Measurements from ENCODE around the gene HOXC10.

The HOXC10 gene

DNA sequence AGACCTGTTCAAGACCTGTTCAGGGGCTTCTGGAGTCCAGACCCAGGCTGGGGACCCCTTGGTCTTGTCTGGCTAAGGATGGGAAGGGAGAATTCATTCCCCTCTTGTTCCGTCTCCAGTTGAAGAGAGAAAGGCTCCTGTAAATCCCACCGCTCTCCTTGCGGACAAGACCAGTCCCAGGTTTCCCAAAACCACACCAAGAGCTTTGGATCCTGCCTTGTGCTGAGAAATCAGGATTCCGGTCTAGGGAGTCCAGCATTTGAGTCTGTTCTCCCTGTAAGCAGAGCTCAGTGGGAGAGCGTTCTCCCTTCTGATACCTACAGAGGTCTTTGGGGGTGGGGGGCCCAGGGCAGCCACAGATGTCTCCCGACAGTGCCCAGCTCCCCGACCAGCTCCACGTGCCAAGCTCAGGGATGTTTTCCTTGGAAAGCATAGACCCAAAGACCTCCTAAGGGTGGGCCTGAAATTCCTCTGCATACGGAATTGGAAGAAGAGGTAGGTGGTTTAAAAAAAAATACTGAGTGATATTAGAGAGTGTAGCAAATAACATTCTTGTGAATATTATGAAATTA is 44.4 kb upstream of the HOXC10 start:
- no peaks in the 10 kb centered on the region for H3K4me1 ChIP-seq
- peaks cover 13 to 49% (median 34%) of the 10 kb centered on the region in 11 experiments; a peak in 20 of 22 replicates for H3K9me3 ChIP-seq (replicated peaks in 1 of 11)
- H3K9ac ChIP-seq, result no peak overlapping the region
- no peak overlapping the region for H3K27ac ChIP-seq
- H4K20me1 ChIP-seq, result peaks cover 0 to 65% (median 30%) of the 10 kb centered on the region in 11 experiments; a peak in 15 of 22 replicates
- H3K4me2 ChIP-seq, result no peak overlapping the region
- no peak for TF ChIP-seq Cebpa-rat (IDR thresholded peaks at IDR 0.05)
- H3K36me3 ChIP-seq, result no peaks in the 10 kb centered on the region
- no peak overlapping the region for H3K4me3 ChIP-seq
- H3K27me3 ChIP-seq, result peaks cover 100% of the 10 kb centered on the region in 11 experiments

- no peaks in the 10 kb centered on the region for H3K36me3 ChIP-seq
- no peak overlapping the region for H3K27ac ChIP-seq
- H3K9ac ChIP-seq, result no peak overlapping the region
- no peak for TF ChIP-seq Cebpa-rat (IDR thresholded peaks at IDR 0.05)
- H4K20me1 ChIP-seq, result peaks cover 0 to 66% (median 23%) of the 10 kb centered on the region in 11 experiments; a peak in 15 of 22 replicates
- no peaks in the 10 kb centered on the region for H3K4me1 ChIP-seq
- no peak overlapping the region for H3K4me2 ChIP-seq
- no peak overlapping the region for H3K4me3 ChIP-seq
- H3K27me3 ChIP-seq, result peaks cover 100% of the 10 kb centered on the region in 11 experiments
- peaks cover 13 to 54% (median 37%) of the 10 kb centered on the region in 11 experiments; a peak in 20 of 22 replicates for H3K9me3 ChIP-seq (replicated peaks in 1 of 11)
Measured at GRCh38 chr12:53941187-53941586, 43.8 kb upstream of the HOXC10 start.

- peaks cover 0 to 67% (median 24%) of the 10 kb centered on the region in 11 experiments; a peak in 13 of 22 replicates for H4K20me1 ChIP-seq
- peaks cover 100% of the 10 kb centered on the region in 11 experiments for H3K27me3 ChIP-seq
- no peak for TF ChIP-seq Cebpa-rat (IDR thresholded peaks at IDR 0.05)
- no peak overlapping the region for H3K4me2 ChIP-seq
- no peak overlapping the region for H3K4me3 ChIP-seq
- no peaks in the 10 kb centered on the region for H3K4me1 ChIP-seq
- H3K9me3 ChIP-seq (replicated peaks in 1 of 11), result peaks cover 13 to 54% (median 37%) of the 10 kb centered on the region in 11 experiments; a peak in 20 of 22 replicates
- H3K9ac ChIP-seq, result no peak overlapping the region
- no peak overlapping the region for H3K27ac ChIP-seq
- no peaks in the 10 kb centered on the region for H3K36me3 ChIP-seq
Measured at GRCh38 chr12:53941750-53942149, 43.2 kb upstream of the HOXC10 start.

- TF ChIP-seq Cebpa-rat (IDR thresholded peaks at IDR 0.05), result no peak
- Histone ChIP-seq H3K27me3 (peaks cover 100% of the 10 kb centered on the region in 11 experiments), H3K9ac (no peak overlapping the region), H3K4me3 (no peak overlapping the region), H3K27ac (no peak overlapping the region), H3K9me3 (replicated peaks in 1 of 11) (peaks cover 13 to 54% (median 37%) of the 10 kb centered on the region in 11 experiments; a peak in 20 of 22 replicates), H3K4me2 (no peak overlapping the region), H4K20me1 (peaks cover 0 to 64% (median 21%) of the 10 kb centered on the region in 11 experiments; a peak in 12 of 22 replicates), H3K36me3 (no peaks in the 10 kb centered on the region), H3K4me1 (no peaks in the 10 kb centered on the region)
Measured at GRCh38 chr12:53942467-53942997, 42.4 kb upstream of the HOXC10 start.

- H3K36me3 ChIP-seq, result no peaks in the 10 kb centered on the region
- peaks cover 9 to 53% (median 32%) of the 10 kb centered on the region in 11 experiments; a peak in 20 of 22 replicates for H3K9me3 ChIP-seq (replicated peaks in 1 of 11)
- TF ChIP-seq Cebpa-rat (IDR thresholded peaks at IDR 0.05), result no peak
- no peak overlapping the region for H3K4me2 ChIP-seq
- H3K27ac ChIP-seq, result no peak overlapping the region
- no peaks in the 10 kb centered on the region for H3K4me1 ChIP-seq
- H3K9ac ChIP-seq, result no peak overlapping the region
- H3K4me3 ChIP-seq, result no peak overlapping the region
- peaks cover 100% of the 10 kb centered on the region in 11 experiments for H3K27me3 ChIP-seq
- H4K20me1 ChIP-seq, result peaks cover 0 to 64% (median 18%) of the 10 kb centered on the region in 11 experiments; a peak in 15 of 22 replicates
Measured at GRCh38 chr12:53944209-53944608, 40.7 kb upstream of the HOXC10 start.

- no peaks in the 10 kb centered on the region for H3K36me3 ChIP-seq
- no peak overlapping the region for H3K4me3 ChIP-seq
- H3K9ac ChIP-seq, result no peak overlapping the region
- H3K27me3 ChIP-seq, result peaks cover 100% of the 10 kb centered on the region in 11 experiments
- no peaks in the 10 kb centered on the region for H3K4me1 ChIP-seq
- H3K27ac ChIP-seq, result no peak overlapping the region
- peaks cover 3 to 53% (median 31%) of the 10 kb centered on the region in 11 experiments; a peak in 20 of 22 replicates for H3K9me3 ChIP-seq (replicated peaks in 1 of 11)
- H3K4me2 ChIP-seq, result no peak overlapping the region
- H4K20me1 ChIP-seq, result peaks cover 0 to 66% (median 27%) of the 10 kb centered on the region in 11 experiments; a peak in 15 of 22 replicates
- no peak for TF ChIP-seq Cebpa-rat (IDR thresholded peaks at IDR 0.05)
Measured at GRCh38 chr12:53944907-53945847, 39.8 kb upstream of the HOXC10 start.

DNA sequence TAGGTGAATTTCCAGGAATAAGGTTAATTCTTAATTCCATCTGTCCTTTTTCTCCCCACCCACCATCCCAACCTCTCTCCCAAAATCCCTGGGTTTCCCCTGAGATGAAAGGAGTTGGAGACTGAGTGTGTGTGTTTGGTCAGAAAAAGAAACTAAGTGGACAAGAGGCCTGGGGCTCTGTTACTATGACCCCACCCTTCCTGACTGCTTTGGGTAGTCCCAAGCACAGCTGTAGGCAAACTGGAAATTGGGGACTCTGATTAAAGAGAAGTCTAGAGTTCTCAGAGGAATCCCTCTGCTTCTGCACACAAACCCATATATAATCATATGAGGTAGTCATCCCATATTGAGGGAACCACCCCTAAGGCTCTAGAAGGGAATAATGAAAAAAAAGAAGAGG is 37.2 kb upstream of the HOXC10 start:
- H3K36me3 ChIP-seq, result no peaks in the 10 kb centered on the region
- no peaks in the 10 kb centered on the region for H3K4me1 ChIP-seq
- peaks cover 0 to 80% (median 53%) of the 10 kb centered on the region in 11 experiments; a peak in 17 of 22 replicates for H4K20me1 ChIP-seq
- TF ChIP-seq Cebpa-rat (IDR thresholded peaks at IDR 0.05), result no peak
- peaks cover 3 to 59% (median 25%) of the 10 kb centered on the region in 11 experiments; a peak in 19 of 22 replicates for H3K9me3 ChIP-seq (replicated peaks in 1 of 11)
- peaks cover 100% of the 10 kb centered on the region in 11 experiments for H3K27me3 ChIP-seq
- no peak overlapping the region for H3K9ac ChIP-seq
- no peak overlapping the region for H3K27ac ChIP-seq
- H3K4me2 ChIP-seq, result no peak overlapping the region
- no peak overlapping the region for H3K4me3 ChIP-seq

DNA sequence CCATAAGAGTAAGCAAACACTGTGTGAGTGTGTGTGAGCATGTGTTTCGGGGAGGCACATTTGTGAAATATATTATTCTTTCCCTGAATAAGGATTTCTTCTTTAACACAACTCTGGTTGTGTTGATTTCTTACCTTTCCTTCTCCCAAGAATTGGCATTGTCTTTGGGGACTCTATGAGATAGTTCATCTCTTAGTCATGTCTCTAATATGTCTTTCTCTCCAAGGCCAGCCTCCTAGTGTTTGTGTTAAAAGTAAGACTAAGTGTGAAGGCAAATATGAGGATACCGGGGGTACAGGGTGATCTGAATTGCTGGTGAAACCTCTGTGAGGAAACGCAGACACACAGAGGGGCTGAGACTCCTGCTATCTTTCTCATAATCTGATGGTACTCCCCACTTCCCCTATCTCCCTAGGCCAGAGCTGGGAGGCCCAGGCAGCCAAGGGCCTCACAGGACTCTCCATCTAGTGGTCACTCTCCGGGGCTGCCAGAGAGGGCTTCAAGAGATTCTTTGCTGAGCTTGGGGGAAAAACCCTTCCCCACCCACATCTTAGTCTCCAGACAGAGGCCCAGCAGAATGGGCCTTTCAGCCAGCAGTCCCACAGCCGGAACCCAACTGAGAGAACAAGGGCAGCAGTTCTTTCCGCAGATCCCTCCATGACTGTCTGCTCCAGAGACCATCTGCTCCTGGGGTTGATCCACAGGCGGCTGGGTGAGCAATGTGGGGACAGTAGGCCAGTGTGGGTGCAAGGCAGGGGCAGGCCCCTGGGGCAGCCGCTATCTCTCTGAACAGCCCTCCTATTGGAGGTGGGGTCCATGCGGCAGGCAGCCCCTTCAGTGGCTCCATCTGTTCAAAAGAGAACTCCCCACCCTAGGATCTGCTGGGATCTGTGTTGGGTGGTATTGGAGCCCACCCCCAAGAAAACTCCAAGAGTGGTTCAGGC is 36.0 kb upstream of the HOXC10 start:
- no peak overlapping the region for H3K9ac ChIP-seq
- no peak for TF ChIP-seq Cebpa-rat (IDR thresholded peaks at IDR 0.05)
- no peak overlapping the region for H3K27ac ChIP-seq
- peaks cover 0 to 90% (median 62%) of the 10 kb centered on the region in 11 experiments; a peak in 17 of 22 replicates for H4K20me1 ChIP-seq
- no peak overlapping the region for H3K4me3 ChIP-seq
- H3K36me3 ChIP-seq, result no peaks in the 10 kb centered on the region
- no peak overlapping the region for H3K4me2 ChIP-seq
- H3K27me3 ChIP-seq, result peaks cover 100% of the 10 kb centered on the region in 11 experiments
- H3K9me3 ChIP-seq (replicated peaks in 1 of 11), result peaks cover 3 to 60% (median 25%) of the 10 kb centered on the region in 11 experiments; a peak in 19 of 22 replicates
- H3K4me1 ChIP-seq, result no peaks in the 10 kb centered on the region

Data from BLaER1 treated with 17β-estradiol and CSF1 and Interleukin-3, amounts not matched to agents 10 nM and 100 nM (cell line).